SU-DHL-6 (cell line): ENCODE results near the gene BAHD1.

Source experiments
- CTCF ChIP-seq: fragments of 200-600 bp; sonication (generic); IDR thresholded peaks from one replicate; pipeline ENCODE4 v1.5.1; 2017; ENCODE audit warnings: antibody characterized with exemption, mild to moderate bottlenecking, low read length, moderate library complexity; ENCODE audit not compliant: insufficient read depth, poor library complexity, severe bottlenecking
- EZH2phosphoT487 ChIP-seq: fragments of 200-600 bp; sonication (generic), shearing (Covaris generic); conservative IDR thresholded peaks from 2 replicates; pipeline ENCODE4 v1.6.1; 2018; ENCODE audit warnings: mild to moderate bottlenecking, antibody characterized with exemption, low read length, moderate library complexity, mixed read lengths

- no peak for TF ChIP-seq CTCF
- no peak for TF ChIP-seq EZH2phosphoT487
Measured at GRCh38 chr15:40486066-40486770, 45.5 kb downstream of the BAHD1 start.
